Caki2 (cell line): ENCODE measurements around the gene HSCB. TPM values are rescaled to one million over a fixed set of nuclear protein-coding genes. Genes with fewer than 3 reads are reported as not detected.
"Not testable (repeated sequence)": the region's sequence is repeated elsewhere in the genome, so short reads cannot be mapped to it uniquely, and the experiment has no call there.

Experiments used
- DNase-seq: peaks from one replicate; pipeline ENCODE4 v3.0.0-alpha.2; 2015; ENCODE audit warnings: low read depth
- in situ Hi-C: cut with HindIII; loops from 2 replicates; pipeline ENCODE4 v1.10.0; 2016; ENCODE audit warnings: low sequenced_read_pairs, low pct_unique_long_range_greater_than_20kb, mixed read lengths
- total RNA-seq: library from RNA; depleted of rRNA; stranded (reverse); fragments of >200 nt; shearing (Covaris generic); gene quantifications from 2 replicates; pipeline ENCODE4 v1.2.3, GENCODE V29; 2014; ENCODE audit warnings: low replicate concordance; rRNA removed

The HSCB gene, protein sequence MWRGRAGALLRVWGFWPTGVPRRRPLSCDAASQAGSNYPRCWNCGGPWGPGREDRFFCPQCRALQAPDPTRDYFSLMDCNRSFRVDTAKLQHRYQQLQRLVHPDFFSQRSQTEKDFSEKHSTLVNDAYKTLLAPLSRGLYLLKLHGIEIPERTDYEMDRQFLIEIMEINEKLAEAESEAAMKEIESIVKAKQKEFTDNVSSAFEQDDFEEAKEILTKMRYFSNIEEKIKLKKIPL
- total RNA-seq, result 37.9 and 51.9 TPM in 2 replicates

DNA sequence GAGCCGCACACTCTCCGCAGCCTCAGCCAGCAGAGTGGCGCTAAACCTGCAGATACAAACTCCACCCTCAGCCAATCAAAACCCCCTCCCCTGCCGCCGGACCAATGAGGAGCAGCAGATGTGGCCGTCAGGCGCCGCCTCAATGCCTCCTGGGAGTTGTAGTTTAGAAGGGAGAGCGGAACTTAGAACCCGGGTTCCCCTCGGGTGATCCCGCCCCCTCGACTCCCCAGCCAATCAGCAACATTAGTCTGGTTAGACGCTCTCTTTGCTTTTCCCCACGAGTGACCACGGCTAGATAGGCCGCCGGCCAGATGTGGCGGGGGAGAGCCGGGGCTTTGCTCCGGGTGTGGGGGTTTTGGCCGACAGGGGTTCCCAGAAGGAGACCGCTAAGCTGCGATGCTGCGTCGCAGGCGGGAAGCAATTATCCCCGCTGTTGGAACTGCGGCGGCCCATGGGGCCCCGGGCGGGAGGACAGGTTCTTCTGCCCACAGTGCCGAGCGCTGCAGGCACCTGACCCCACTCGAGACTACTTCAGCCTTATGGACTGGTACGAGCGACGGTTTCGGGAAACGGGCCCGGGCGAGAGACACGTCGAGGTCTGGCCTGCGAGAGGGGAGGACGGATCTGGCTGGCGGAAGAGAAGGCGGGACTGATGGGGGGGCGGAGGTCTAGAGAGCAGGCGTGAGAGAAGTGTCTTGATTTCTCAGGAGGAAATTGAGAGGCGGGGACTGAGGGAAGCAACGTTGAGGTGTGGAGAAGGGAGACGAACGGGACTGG is at the start of gene HSCB, which contains the start of gene CHEK2:
Gene HSCB (plus strand): TSS at position 255 of the 777 bp plus-strand sequence. CDS start 57 bp downstream, at position 312.
Gene CHEK2 (minus strand): TSS at position 36 of the 777 bp plus-strand sequence. CDS start 7,099 bp downstream, outside the sequence.
- peak; percentile 99 for DNase-seq
- in situ Hi-C loops, result no loop called here

DNA sequence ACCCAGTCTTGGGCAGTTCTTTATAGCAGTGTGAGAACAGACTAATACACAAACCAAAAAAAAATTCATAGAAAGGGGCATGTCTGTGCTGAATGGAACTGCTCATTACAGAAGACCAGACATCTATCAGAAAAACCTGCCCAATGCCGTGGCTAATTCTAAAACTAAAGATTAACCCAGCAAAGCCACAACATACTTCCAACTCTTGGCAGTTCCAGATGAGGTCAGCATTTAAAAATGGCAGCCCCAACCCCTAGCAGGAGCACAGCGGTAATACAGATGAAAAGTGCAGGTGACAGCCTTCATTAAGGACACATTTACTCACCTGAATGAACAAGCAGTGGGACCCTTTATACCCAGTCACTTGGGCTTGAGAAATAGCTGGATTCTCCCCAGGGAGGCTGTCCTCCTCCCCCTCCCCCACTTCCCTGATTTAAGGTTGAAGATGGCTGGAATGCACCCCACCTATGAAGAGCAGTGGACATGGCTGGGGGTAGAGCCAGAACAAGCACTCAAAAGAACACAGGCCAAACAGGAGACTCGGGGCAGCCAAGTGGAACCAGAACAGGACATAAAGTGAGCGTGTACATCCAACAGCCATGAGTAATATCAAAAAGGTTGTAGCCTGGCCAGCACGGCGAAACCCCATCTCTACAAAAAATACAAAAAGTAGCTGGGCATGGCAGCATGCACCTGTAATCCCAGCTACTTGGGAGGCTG is 48.6 kb upstream of the HSCB start:
- peak; percentile 67 for DNase-seq
- in situ Hi-C loops, result not testable (repeated sequence)

- in situ Hi-C loops, result no loop called here
- DNase-seq, result no peak
These were observed 38.9 kb upstream of the HSCB start for GRCh38 chr22:28702891-28703290.

DNA sequence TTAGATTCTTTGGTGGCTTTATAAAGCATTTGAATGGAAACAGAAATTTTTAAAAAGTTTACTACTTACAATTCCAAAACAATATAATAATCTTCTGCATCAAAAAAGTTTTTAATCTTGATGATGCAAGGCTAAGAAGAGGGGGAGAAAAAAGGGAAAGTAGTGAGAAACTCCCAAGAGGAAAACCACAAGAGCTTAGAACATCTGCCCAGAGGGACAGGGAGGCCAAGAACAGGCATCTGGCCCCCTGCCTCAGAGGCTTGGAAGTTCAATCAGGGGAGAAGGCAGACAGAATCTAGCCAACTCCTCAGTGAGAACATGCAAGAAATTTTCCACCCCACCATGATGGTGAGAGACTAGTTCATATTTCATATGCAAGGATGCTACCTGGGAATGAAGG is 38.4 kb upstream of the HSCB start:
- DNase-seq, result no peak
- in situ Hi-C loops, result no loop called here

GRCh38 chr22:28706845-28707244 is 35.0 kb upstream of the HSCB start:
- peak; percentile 19 for DNase-seq
- in situ Hi-C loops, result no loop called here

DNA sequence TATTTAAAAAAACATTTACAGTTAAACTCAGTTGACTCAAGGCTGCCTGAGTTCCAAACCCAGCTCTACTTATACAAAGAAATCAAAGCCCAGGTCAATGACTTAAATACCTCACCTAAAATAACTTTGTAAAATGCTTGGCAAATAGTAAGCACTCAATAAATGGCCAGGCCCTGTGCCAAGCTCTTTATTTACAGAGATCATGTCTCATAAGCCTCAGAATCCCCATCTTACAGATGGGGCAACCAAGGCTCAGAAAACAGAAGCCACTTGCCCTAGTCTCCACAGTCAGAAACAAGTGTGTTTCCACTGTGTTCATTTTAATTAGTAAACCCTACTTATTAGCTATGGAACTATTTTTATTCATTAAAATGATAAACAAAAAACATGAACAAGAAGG is 31.7 kb upstream of the HSCB start:
- in situ Hi-C loops, result no loop called here
- DNase-seq, result no peak

DNA sequence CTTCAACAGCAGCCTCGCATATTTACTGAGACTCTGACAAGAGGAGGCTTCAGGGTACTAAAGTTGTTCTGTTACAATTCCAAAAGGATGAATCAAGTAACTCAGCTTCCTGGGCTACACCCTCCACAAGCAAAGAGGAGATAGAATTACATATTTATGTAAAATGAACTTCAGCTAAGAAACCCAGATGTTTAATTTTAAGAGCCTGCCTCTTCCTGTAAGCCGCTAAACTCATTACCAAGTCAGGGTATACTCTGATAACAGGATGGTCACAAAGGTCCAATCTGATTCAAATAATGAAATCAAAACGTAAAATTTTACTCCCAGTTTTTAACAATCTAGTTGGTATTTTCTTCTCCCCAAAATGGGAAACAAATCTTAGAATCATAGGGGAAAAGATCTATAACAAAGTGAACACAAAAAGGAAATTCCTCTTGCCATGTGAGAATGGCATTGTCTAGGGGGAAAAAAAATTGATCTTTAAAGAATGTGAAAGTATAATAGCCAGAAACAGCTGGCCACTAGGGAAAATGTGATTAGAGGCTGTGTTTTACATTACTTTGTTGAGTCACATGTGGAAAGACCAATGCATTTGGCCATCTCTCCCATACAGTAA is 31.2 kb upstream of the HSCB start:
- in situ Hi-C loops, result no loop called here
- DNase-seq, result no peak

GRCh38 chr22:28711341-28711740 is 30.5 kb upstream of the HSCB start:
- DNase-seq, result no peak
- in situ Hi-C loops, result no loop called here

GRCh38 chr22:28711820-28712777 is 29.7 kb upstream of the HSCB start:
- DNase-seq, result peak; percentile 71
- in situ Hi-C loops, result no loop called here

GRCh38 chr22:28714043-28714628 is 27.7 kb upstream of the HSCB start:
- DNase-seq, result peak; percentile 7

DNA sequence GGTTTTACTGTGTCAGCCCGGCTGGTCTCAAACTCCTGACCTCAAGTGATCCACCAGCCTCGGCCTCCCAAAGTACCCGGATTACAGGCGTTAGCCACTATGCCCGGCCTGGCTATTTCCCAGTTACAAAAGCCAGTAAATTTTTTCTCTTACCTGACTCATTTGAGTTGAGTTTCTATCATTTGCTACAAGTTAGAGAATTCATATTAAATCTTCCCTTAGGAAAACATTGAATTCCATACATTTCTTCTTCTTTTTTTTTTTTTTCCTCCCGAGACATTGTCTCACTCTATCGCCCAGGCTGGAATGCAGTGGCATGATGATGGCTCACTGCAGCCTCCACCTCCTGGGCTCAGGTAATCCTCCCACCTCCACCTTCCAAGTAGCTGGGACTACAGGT is 26.2 kb upstream of the HSCB start:
- peak; percentile 39 for DNase-seq
- in situ Hi-C loops, result no loop called here

More at GRCh38 chr22:28714043-28714628, 27.7 kb upstream of the HSCB start:
- in situ Hi-C loops, result no loop called here

DNA sequence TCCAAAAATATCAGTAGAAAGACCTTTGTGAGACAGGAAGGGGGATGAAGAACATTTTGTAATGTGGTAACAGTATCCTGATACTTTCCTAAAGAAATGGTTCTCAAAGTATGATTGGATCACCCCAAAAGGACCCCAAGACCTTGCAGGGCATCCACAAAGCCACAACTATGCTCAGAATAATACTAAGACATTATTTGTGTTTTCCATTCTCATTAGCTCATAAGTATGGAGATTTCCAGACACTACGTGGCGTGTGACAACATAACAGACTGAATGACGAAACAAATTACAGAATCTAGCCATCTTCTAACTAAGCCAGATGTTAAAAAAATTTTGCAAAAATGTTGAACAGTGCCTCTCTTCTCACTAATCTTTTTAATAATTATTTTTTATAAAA is 25.2 kb upstream of the HSCB start:
- in situ Hi-C loops, result no loop called here
- no peak for DNase-seq

- DNase-seq, result no peak
- in situ Hi-C loops, result no loop called here
These were observed 23.8 kb upstream of the HSCB start for GRCh38 chr22:28718044-28718443.

- in situ Hi-C loops, result no loop called here
- no peak for DNase-seq
These were observed 13.8 kb upstream of the HSCB start for GRCh38 chr22:28728002-28728401.

- in situ Hi-C loops, result no loop called here
- DNase-seq, result peak; percentile 7
These were observed 13.1 kb upstream of the HSCB start for GRCh38 chr22:28728621-28729313.

DNA sequence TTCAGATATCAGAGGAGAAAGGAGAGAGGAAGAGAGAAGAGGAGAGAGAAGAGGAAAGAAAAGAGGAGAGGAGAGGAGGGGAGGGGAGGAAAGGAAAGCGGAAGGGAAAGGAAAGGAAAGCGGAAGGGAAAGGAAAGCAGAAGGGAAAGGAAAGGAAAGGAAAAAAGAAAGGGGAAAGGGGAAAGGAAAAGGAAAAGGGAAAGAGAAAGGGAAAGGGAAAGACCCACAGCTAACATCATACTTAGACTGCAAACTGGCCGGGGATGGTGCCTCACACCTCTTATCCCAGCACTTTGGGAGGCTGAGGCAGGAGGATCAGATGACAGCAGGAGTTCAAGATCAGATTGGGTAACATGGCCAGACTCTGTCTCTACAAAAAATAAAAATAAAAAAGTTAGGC is 11.7 kb upstream of the HSCB start:
- in situ Hi-C loops, result no loop called here
- peak; percentile 21 for DNase-seq

- no peak for DNase-seq
- in situ Hi-C loops, result no loop called here
These were observed 7.4 kb upstream of the HSCB start for GRCh38 chr22:28734393-28734792.
